ENCODE results near the gene WASL.
"Not testable (repeated sequence)": the region's sequence is repeated elsewhere in the genome, so short reads cannot be mapped to it uniquely, and the experiment has no call there.

The WASL gene

DNA sequence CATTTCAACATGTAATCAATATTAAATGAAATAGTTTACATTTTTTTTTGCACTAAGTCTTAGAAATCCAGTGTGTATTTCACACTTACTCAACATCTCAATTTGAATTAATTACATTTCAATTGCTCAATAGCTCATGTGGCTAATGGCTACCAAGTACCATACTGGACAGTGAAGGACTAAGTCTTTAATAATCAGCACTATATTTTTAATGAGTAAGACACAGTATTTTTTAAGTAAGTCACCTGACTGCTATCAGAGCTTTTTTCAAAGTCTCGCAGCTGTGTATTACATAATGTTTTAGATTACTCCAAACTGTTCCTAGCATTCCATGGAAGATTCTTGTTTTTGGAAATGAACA, 19.6 kb downstream of the WASL start:
- no peak for DNase-seq

- no peak for DNase-seq
Observed at GRCh38 chr7:123727071-123727837, 21.5 kb downstream of the WASL start.

- no peak for DNase-seq
Observed at GRCh38 chr7:123725586-123726171, 23.1 kb downstream of the WASL start.

DNA sequence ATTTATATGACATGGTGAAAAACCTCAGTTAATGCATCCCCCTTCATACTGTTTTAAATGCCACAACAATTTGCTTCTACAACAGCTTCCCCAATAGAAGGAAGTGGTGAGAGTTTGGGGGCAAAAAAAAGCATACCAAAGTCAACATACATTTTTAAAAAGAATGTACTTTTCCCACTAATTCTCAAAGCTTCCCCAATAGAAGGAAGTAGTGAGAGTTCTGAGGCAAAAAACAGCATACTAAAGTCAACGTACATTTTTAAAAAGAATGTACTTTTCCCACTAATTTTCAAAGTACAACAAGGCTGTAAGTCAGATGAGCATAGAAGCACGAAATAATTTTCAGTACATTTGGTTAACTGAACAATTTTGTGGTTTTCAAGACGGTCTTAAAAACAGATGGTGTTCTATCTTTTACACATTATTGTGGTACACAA, 24.0 kb downstream of the WASL start:
- DNase-seq = no peak

DNA sequence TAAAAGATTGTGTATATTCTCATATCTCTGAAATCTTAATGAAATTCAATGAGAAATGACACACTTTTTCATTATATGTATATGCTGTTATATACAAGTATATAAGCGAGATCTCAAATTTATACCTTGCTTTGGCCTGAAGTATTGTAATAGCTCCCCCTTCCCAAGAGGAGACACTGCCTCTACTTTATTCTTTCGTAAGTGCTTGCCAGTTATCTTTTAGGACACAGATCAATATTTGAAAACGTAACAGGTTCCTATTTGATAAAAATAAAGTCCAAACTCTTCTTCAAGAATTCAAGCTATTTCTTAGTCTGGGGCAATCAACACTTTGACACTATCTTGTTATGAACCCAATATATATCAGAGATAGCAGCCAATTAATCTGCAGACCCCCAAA, 24.9 kb downstream of the WASL start:
- DNase-seq = no peak

- not testable (repeated sequence) for DNase-seq
Observed at GRCh38 chr7:123720527-123720926, 28.3 kb downstream of the WASL start.

GRCh38 chr7:123719197-123719721, 29.5 kb downstream of the WASL start:
- no peak for DNase-seq

DNA sequence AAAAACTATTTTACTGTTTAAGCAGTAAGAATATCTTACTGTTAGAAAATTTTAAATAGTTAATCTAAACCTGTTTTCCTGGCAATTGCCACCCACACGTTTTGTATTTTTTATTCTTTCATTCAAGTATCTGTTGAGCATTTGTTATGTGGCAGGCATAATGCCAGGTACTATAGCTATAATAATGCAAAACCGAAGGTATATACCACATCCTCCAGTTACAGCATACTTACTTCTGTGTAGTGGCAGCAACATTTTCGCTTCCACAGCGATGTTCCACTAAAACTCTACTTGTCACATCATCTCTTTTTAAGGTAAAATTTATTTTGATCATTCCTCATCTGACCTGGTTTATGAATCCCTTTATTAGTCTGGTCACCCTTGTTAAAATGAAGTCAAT, 30.0 kb downstream of the WASL start:
- no peak for DNase-seq

- DNase-seq = no peak
Observed at GRCh38 chr7:123717689-123718088, 31.1 kb downstream of the WASL start.

- no peak for DNase-seq
Observed at GRCh38 chr7:123716877-123717276, 31.9 kb downstream of the WASL start.

GRCh38 chr7:123715799-123716198, 33.0 kb downstream of the WASL start:
- no peak for DNase-seq

GRCh38 chr7:123715198-123715597, 33.6 kb downstream of the WASL start:
- no peak for DNase-seq

DNA sequence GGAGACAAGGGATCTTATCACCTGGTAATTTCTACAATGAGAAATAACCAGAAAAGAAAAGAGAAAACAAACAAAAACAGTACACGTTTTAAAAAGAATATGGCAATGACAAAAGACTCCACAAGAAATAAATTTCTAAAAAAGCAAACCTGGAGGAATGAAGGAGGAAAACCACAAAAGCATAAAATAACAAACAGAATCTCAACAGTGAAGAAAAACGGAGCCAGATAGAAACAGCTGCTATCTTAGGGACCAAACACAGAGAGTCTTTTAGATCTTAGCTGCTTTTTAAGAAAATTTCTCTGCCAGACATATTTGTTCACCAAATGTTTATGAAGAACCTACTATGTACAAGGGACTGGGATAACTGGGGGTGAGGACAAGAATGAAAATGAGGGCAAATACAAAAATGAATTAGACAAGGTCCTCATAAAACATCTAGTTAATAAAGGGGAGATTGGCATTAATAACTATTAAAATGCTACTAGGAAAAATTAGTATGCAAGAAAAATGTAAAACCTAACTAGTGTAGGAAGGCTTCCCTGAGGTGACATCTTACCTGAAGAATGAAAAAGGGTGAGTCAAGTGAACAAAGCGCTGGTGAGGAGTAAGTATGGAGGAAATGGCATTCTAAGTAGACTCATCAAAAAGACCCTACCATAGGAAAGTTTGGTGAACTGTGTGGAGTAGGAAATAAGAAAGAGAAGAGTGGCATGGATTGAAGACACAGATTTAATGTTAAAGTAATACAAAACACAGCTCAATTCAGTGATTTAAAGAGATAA, 34.3 kb downstream of the WASL start:
- DNase-seq = no peak

GRCh38 chr7:123712619-123713018, 36.2 kb downstream of the WASL start:
- no peak for DNase-seq

GRCh38 chr7:123711832-123712293, 36.9 kb downstream of the WASL start:
- no peak for DNase-seq

GRCh38 chr7:123710683-123711082, 38.1 kb downstream of the WASL start:
- DNase-seq = no peak

DNA sequence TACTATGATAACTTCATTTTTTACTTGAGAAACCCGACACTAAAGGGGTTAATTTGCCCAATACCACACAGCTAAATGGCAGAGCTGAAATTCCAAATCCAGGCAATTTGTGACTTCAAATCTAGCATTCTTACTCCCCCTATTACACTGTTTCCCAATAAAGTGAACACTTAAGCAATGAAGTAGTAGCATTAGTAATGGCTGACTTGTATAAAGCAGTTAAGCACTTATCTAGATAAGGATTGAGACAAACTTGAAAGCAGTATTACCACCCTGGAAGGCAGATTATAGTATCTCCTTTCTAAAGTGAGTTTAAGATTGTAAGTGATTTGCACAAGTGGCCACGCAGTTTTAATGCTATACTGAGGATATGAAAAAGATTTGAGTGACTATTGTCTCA, 39.3 kb downstream of the WASL start:
- no peak for DNase-seq

DNA sequence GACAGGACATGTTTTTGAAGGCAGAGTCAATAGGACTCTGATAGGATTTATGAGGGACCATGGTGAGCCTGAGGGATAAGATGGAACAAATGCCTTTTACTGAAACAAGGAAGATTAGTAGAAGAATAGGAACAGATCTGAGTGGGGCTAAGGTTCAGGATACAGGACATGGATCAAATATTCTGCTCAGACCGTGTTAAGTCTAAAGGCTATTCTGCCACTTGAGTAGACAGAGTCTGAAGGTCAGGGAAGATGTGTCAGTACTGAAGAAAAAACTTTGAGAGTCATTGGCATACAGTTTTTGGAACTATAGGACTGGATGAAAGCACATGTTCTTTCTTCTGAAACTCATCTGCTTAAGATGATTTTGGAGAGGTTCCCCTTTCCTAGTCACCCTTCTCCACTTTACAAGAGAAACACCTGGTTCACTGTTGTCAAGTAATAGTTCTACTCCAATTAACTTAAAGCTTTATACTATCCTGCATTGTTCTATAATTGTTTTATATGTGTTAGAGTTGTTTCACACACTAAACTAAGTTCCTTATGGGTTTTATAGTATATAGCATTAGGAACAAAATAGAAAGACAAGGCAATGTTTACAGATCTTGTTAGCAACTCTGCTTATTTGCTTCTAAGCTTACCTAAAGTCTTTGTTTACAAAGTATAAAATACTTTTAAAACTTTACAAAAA, 43.4 kb downstream of the WASL start:
- no peak for DNase-seq

DNA sequence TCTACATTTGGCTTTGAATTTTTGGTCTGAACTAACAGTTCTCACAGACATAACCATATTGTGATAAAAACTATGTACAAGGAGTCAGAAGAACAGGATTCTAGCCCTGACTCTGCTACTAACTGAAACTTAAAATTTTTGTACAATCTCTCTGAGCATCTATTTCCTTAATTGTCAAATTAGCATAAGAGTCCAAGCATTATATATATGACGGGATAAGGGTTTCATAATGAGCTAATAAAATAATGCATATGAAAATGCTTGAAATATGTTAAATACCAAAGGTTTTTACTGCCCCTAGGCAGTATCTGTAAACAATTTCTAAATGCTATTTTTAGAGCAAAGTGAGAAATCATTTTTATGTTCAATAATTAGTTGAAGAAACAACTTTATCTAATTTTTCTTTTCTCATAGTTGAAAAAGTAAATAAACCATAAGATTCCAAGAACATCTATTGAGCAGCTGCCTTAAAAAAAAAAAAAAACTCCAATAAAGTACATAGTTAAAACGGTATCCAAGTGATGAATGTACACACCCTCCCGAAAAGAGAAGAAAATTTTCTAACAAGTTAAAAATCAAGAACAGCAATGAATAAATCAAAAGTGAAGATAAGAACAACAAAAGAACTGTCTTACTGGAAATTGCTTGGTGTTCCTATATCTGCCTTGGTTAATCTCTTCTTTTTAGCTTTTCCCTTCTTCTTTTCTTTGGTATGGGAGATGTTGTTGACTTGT, 52.7 kb downstream of the WASL start:
- no peak for DNase-seq

DNA sequence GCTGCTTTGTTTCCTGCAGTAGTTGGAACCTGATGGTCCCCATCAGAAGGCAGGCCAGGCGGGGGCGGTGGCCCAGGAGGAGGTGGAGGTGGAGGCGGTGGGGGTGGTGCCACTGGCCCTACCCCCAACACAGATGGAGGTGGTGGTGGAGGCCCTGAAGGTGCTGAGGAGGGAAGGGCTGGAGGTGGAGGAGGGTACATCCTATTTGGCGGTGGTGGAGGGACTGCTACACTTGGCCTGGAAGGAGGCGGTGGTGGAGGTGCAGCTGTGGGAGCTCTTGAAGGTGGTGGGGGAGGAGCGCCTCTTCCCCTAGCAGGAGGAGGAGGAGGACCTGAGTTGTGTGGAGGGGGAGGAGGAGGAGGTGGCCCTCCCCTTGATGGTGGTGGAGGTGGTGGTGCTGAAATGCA, 56.3 kb downstream of the WASL start:
- no peak for DNase-seq

- DNase-seq = no peak
Observed at GRCh38 chr7:123690550-123690949, 58.3 kb downstream of the WASL start.

- DNase-seq = no peak
Observed at GRCh38 chr7:123689250-123689649, 59.6 kb downstream of the WASL start.
